Measurements from ENCODE around the gene PROC. TPM values are rescaled to one million over a fixed set of nuclear protein-coding genes. Genes with fewer than 3 reads are reported as not detected.

The PROC gene
- total and polyA plus RNA-seq, 2 donors (not counting 1 experiment from before 2014, with no cell fraction given), result not detected

GRCh38 chr2:127429291-127429690 lies 11.1 kb downstream of the PROC start:
- no peaks in the 10 kb centered on the region for H3K9me3 ChIP-seq (ENCODE audit: control insufficient read depth, insufficient read depth, low read depth, low read length)
- H3K4me3 ChIP-seq (replicated peaks in 1 of 4; ENCODE audit: control extremely low read depth in 1 of 4, insufficient read depth in 1 of 4, low read depth in 3 of 4, low read length in 4 of 4), result no peak overlapping the region
- no peak overlapping the region for H3K9ac ChIP-seq (ENCODE audit: insufficient read depth, low read length)
- no peaks in the 10 kb centered on the region for H3K79me2 ChIP-seq (ENCODE audit: control insufficient read depth, insufficient read depth, low read length)
- no peaks in the 10 kb centered on the region for H4K20me1 ChIP-seq (ENCODE audit: control insufficient read depth, extremely low read depth, insufficient read depth, low read length)
- TF ChIP-seq, protein P1, sequence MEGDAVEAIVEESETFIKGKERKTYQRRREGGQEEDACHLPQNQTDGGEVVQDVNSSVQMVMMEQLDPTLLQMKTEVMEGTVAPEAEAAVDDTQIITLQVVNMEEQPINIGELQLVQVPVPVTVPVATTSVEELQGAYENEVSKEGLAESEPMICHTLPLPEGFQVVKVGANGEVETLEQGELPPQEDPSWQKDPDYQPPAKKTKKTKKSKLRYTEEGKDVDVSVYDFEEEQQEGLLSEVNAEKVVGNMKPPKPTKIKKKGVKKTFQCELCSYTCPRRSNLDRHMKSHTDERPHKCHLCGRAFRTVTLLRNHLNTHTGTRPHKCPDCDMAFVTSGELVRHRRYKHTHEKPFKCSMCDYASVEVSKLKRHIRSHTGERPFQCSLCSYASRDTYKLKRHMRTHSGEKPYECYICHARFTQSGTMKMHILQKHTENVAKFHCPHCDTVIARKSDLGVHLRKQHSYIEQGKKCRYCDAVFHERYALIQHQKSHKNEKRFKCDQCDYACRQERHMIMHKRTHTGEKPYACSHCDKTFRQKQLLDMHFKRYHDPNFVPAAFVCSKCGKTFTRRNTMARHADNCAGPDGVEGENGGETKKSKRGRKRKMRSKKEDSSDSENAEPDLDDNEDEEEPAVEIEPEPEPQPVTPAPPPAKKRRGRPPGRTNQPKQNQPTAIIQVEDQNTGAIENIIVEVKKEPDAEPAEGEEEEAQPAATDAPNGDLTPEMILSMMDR (conservative IDR thresholded peaks at IDR 0.05 in 1 of 2, IDR thresholded peaks at IDR 0.05 in 1 of 2; ENCODE audit: low read depth in 1 of 2, low read length in 2 of 2), result no peak
- no peak for TF ChIP-seq EZH2 (IDR thresholded peaks at IDR 0.05; ENCODE audit: low read length, missing control alignments)
- DNase-seq (ENCODE audit: low read depth in 2 of 2), result no peak
- H3K4me1 ChIP-seq (ENCODE audit: control insufficient read depth, extremely low read depth, insufficient read depth, low read length), result no peaks in the 10 kb centered on the region
- H3K27me3 ChIP-seq (ENCODE audit: control insufficient read depth, insufficient read depth, low read length), result no peaks in the 10 kb centered on the region
- H3K36me3 ChIP-seq (ENCODE audit: control insufficient read depth, insufficient read depth, low read length), result no peaks in the 10 kb centered on the region
- no peak overlapping the region for H3K4me2 ChIP-seq (ENCODE audit: extremely low read depth, insufficient read depth, low read length)
- H2AFZ ChIP-seq (ENCODE audit: low read length), result no peak overlapping the region
- H3K27ac ChIP-seq (ENCODE audit: insufficient read depth, low read length), result no peak overlapping the region

- Histone ChIP-seq H3K4me3 (replicated peaks in 1 of 4; ENCODE audit: control extremely low read depth in 1 of 4, insufficient read depth in 1 of 4, low read depth in 3 of 4, low read length in 4 of 4) (no peak overlapping the region), H4K20me1 (ENCODE audit: control insufficient read depth, extremely low read depth, insufficient read depth, low read length) (no peaks in the 10 kb centered on the region), H3K4me2 (ENCODE audit: extremely low read depth, insufficient read depth, low read length) (no peak overlapping the region), H3K27ac (ENCODE audit: insufficient read depth, low read length) (no peak overlapping the region), H3K27me3 (ENCODE audit: control insufficient read depth, insufficient read depth, low read length) (no peaks in the 10 kb centered on the region), H2AFZ (ENCODE audit: low read length) (no peak overlapping the region), H3K79me2 (ENCODE audit: control insufficient read depth, insufficient read depth, low read length) (no peaks in the 10 kb centered on the region), H3K9ac (ENCODE audit: insufficient read depth, low read length) (no peak overlapping the region), H3K36me3 (ENCODE audit: control insufficient read depth, insufficient read depth, low read length) (no peaks in the 10 kb centered on the region), H3K4me1 (ENCODE audit: control insufficient read depth, extremely low read depth, insufficient read depth, low read length) (no peaks in the 10 kb centered on the region), H3K9me3 (ENCODE audit: control insufficient read depth, insufficient read depth, low read depth, low read length) (no peaks in the 10 kb centered on the region)
- no peak for TF ChIP-seq EZH2 (IDR thresholded peaks at IDR 0.05; ENCODE audit: low read length, missing control alignments)
- TF ChIP-seq, protein P1 (conservative IDR thresholded peaks at IDR 0.05 in 1 of 2, IDR thresholded peaks at IDR 0.05 in 1 of 2; ENCODE audit: low read depth in 1 of 2, low read length in 2 of 2), result no peak
- no peak for DNase-seq (ENCODE audit: low read depth in 2 of 2)
These were observed 11.7 kb downstream of the PROC start for GRCh38 chr2:127429844-127430425.

GRCh38 chr2:127431408-127432023 lies 13.3 kb downstream of the PROC start:
- H3K4me3 ChIP-seq (replicated peaks in 1 of 4; ENCODE audit: control extremely low read depth in 1 of 4, insufficient read depth in 1 of 4, low read depth in 3 of 4, low read length in 4 of 4), result no peak overlapping the region
- H3K4me1 ChIP-seq (ENCODE audit: control insufficient read depth, extremely low read depth, insufficient read depth, low read length), result no peaks in the 10 kb centered on the region
- H3K27ac ChIP-seq (ENCODE audit: insufficient read depth, low read length), result no peak overlapping the region
- H3K79me2 ChIP-seq (ENCODE audit: control insufficient read depth, insufficient read depth, low read length), result no peaks in the 10 kb centered on the region
- no peak overlapping the region for H3K4me2 ChIP-seq (ENCODE audit: extremely low read depth, insufficient read depth, low read length)
- no peaks in the 10 kb centered on the region for H3K9me3 ChIP-seq (ENCODE audit: control insufficient read depth, insufficient read depth, low read depth, low read length)
- H3K36me3 ChIP-seq (ENCODE audit: control insufficient read depth, insufficient read depth, low read length), result no peaks in the 10 kb centered on the region
- TF ChIP-seq, protein P1 (conservative IDR thresholded peaks at IDR 0.05 in 1 of 2, IDR thresholded peaks at IDR 0.05 in 1 of 2; ENCODE audit: low read depth in 1 of 2, low read length in 2 of 2), result no peak
- no peak for TF ChIP-seq EZH2 (IDR thresholded peaks at IDR 0.05; ENCODE audit: low read length, missing control alignments)
- no peak for DNase-seq (ENCODE audit: low read depth in 2 of 2)
- H2AFZ ChIP-seq (ENCODE audit: low read length), result no peak overlapping the region
- H3K27me3 ChIP-seq (ENCODE audit: control insufficient read depth, insufficient read depth, low read length), result no peaks in the 10 kb centered on the region
- H4K20me1 ChIP-seq (ENCODE audit: control insufficient read depth, extremely low read depth, insufficient read depth, low read length), result no peaks in the 10 kb centered on the region
- no peak overlapping the region for H3K9ac ChIP-seq (ENCODE audit: insufficient read depth, low read length)
